Activated CD8-positive, alpha-beta memory T cell treated with anti-CD3 and anti-CD28 coated beads, Interleukin-2, amount 10 ng/mL, durations not matched to agents 7 days and 5 days (primary cell): ENCODE measurements around the gene SNCB. TPM values are rescaled to one million over a fixed set of nuclear protein-coding genes. Genes with fewer than 3 reads are reported as not detected.
A peak's percentile ranks its signal among the peaks of the same experiment; 100 is the strongest.

Experiments
- ATAC-seq: fragments of 150-1000 bp; cut with Tn5 transposase; one replicate; pipeline ENCODE4 v1.10.0; 2021; ENCODE audit warnings: moderate library complexity
- CTCF ChIA-PET: fragments of 350-600 bp; sonication (Branson Sonifier 250); formaldehyde crosslinking; loops from one replicate; lab custom pipeline; 2021; ENCODE audit warnings: antibody characterized with exemption; lab: Charles Lee
- DNase-seq: peaks from one replicate; pipeline ENCODE4 v3.0.0-alpha.2; 2020
- H3K27ac Mint-ChIP-seq: one replicate; pipeline ENCODE4 v1.8.0; 2021; ENCODE audit warnings: mild to moderate bottlenecking, mixed read lengths
- H3K27me3 Mint-ChIP-seq: one replicate; pipeline ENCODE4 v1.8.0; 2021; ENCODE audit warnings: mixed read lengths
- H3K36me3 Mint-ChIP-seq: one replicate; pipeline ENCODE4 v1.8.0; 2021; ENCODE audit warnings: mild to moderate bottlenecking, mixed read lengths
- H3K4me1 Mint-ChIP-seq: one replicate; pipeline ENCODE4 v1.8.0; 2021; ENCODE audit warnings: mixed read lengths
- H3K4me3 Mint-ChIP-seq: one replicate; pipeline ENCODE4 v1.8.0; 2021; ENCODE audit warnings: mild to moderate bottlenecking, moderate library complexity, mixed read lengths
- H3K9me3 Mint-ChIP-seq: one replicate; pipeline ENCODE4 v1.8.0; 2022; ENCODE audit warnings: low read depth, mixed read lengths
- microRNA-seq: library from miRNA; unstranded; fragments of <30 nt; microRNA quantifications from one replicate; pipeline ENCODE4 v1.2.0, GENCODE V29; 2022
- total RNA-seq, 2 experiments: library from RNA; stranded (reverse); gene quantifications; one replicate each; pipeline ENCODE4 v1.2.3, GENCODE V29; 2021

SNCB gene
- total RNA-seq, 2 experiments from 2014 or later, result not detected

GRCh38 chr5:176575488-176576422, 54.6 kb downstream of the SNCB start:
- CTCF ChIA-PET, result interaction anchor here (1.0 to 2.3 kb wide), 2 partner anchors 12 to 21 kb away, joined by 3 to 11 read pairs; no protein-coding TSS in a partner anchor
- no peak overlapping the region for H3K27ac Mint-ChIP-seq

GRCh38 chr5:176575066-176575465, 55.3 kb downstream of the SNCB start:
- CTCF ChIA-PET, result interaction anchor here (1.0 to 2.3 kb wide), 5 partner anchors 9 to 45 kb away, joined by 3 to 11 read pairs (median 3); no protein-coding TSS in a partner anchor
- H3K27ac Mint-ChIP-seq, result no peak overlapping the region
- no peak for ATAC-seq
- no peak for DNase-seq
- peaks cover 10% of the 10 kb centered on the region for H3K27me3 Mint-ChIP-seq
- no peaks in the 10 kb centered on the region for H3K36me3 Mint-ChIP-seq
- H3K9me3 Mint-ChIP-seq, result no peaks in the 10 kb centered on the region
- H3K4me3 Mint-ChIP-seq, result no peak overlapping the region
- H3K4me1 Mint-ChIP-seq, result peaks cover 7% of the 10 kb centered on the region

More at GRCh38 chr5:176575488-176576422, 54.6 kb downstream of the SNCB start:
- ATAC-seq, result no peak
- H3K27me3 Mint-ChIP-seq, result peaks cover 9% of the 10 kb centered on the region
- H3K9me3 Mint-ChIP-seq, result no peaks in the 10 kb centered on the region
- no peak for DNase-seq
- peaks cover 7% of the 10 kb centered on the region for H3K4me1 Mint-ChIP-seq
- H3K36me3 Mint-ChIP-seq, result no peaks in the 10 kb centered on the region
- H3K4me3 Mint-ChIP-seq, result no peak overlapping the region

GRCh38 chr5:176574297-176574591, 56.1 kb downstream of the SNCB start:
- peaks cover 10% of the 10 kb centered on the region for H3K27me3 Mint-ChIP-seq
- H3K4me1 Mint-ChIP-seq, result peaks cover 7% of the 10 kb centered on the region
- H3K4me3 Mint-ChIP-seq, result no peak overlapping the region
- H3K27ac Mint-ChIP-seq, result no peak overlapping the region
- ATAC-seq (no peak), DNase-seq (no peak)
- H3K36me3 Mint-ChIP-seq, result no peaks in the 10 kb centered on the region
- CTCF ChIA-PET, result interaction anchor here (0.8 to 2.3 kb wide), 13 partner anchors 10 to 158 kb away, joined by 3 to 11 read pairs (median 4); partner anchors contain the start of gene CLTB
- H3K9me3 Mint-ChIP-seq, result no peaks in the 10 kb centered on the region

- H3K4me3 Mint-ChIP-seq, result no peak overlapping the region
- H3K36me3 Mint-ChIP-seq, result no peaks in the 10 kb centered on the region
These were observed 56.6 kb downstream of the SNCB start for GRCh38 chr5:176573564-176574296.

More at GRCh38 chr5:176573564-176574296, 56.6 kb downstream of the SNCB start:
- peak; percentile 79 for DNase-seq
- CTCF ChIA-PET, result interaction anchor here (0.6 to 2.3 kb wide), 22 partner anchors 8 to 157 kb away, joined by 3 to 11 read pairs (median 4); partner anchors contain the start of genes CLTB, EIF4E1B and SNCB
- H3K9me3 Mint-ChIP-seq, result no peaks in the 10 kb centered on the region
- peak; percentile 89 for ATAC-seq
- H3K27me3 Mint-ChIP-seq, result peaks cover 10% of the 10 kb centered on the region
- H3K4me1 Mint-ChIP-seq, result peaks cover 7% of the 10 kb centered on the region
- no peak overlapping the region for H3K27ac Mint-ChIP-seq

Small RNAs within 50 kb of the gene (microRNA-seq; reads per million reads assigned to microRNA genes)
- gene MIR4281, result not detected

Other genes with a start within 250 kb of the SNCB start
- 10 to 100 TPM; 44.8 to 68.3 TPM for gene NOP16, start 241.9 kb downstream of the SNCB start, total RNA-seq
- 10 to 100 TPM; 86.0 to 87.7 TPM for gene HIGD2A, start 241.8 kb downstream of the SNCB start, total RNA-seq
- 10 to 100 TPM; 56.7 to 61.8 TPM for gene CLTB, start 214.0 kb downstream of the SNCB start, total RNA-seq
- gene FAF2, start 182.1 kb downstream of the SNCB start, total RNA-seq, result 10 to 100 TPM; 29.9 to 38.7 TPM
- gene RNF44, start 93.1 kb downstream of the SNCB start, total RNA-seq, result 100 to 1,000 TPM in 1 of 2 experiments, 10 to 100 TPM in 1; 96.5 to 111 TPM
- 1 to 10 TPM in 1 of 2 experiments, under 1 TPM in 1; 0.56 to 1.6 TPM for gene CDHR2, start 81.2 kb downstream of the SNCB start, total RNA-seq
- gene GPRIN1, start 20.4 kb downstream of the SNCB start, total RNA-seq, result 1 to 10 TPM; 2.5 to 3.4 TPM
- not detected for gene EIF4E1B, start 141 bp upstream of the SNCB start, total RNA-seq
- 10 to 100 TPM; 31.5 to 39.2 TPM for gene TSPAN17, start 16.9 kb upstream of the SNCB start, total RNA-seq
- not detected for gene UNC5A, start 180.0 kb upstream of the SNCB start, total RNA-seq